ENCODE measurements around the gene TCAF1.

The TCAF1 gene

GRCh38 chr7:143901668-143902331, at the start of gene TCAF1:
Gene TCAF1, minus strand, starts transcription at chr7:143902176. Its CDS starts 25,568 bp downstream, at chr7:143876608.
- Mint-ChIP-seq H3K4me1 (peaks cover 25% of the 10 kb centered on the region), H3K27ac (ENCODE audit: low read depth) (peak within 1 kb of the TSS; percentile 90), H3K4me3 (peak within 1 kb of the TSS; percentile 91), H3K9me3 (no peaks in the 10 kb centered on the region), H3K36me3 (ENCODE audit: insufficient read depth) (peaks cover 3% of the 10 kb centered on the region), H3K27me3 (no peaks in the 10 kb centered on the region)
- DNase-seq (ENCODE audit: low spot score in 2 of 2) (peak; percentile 69 to 76), ATAC-seq (replicated peaks; ENCODE audit: extremely low read depth, poor library complexity, severe bottlenecking) (peak; percentile 95)

GRCh38 chr7:143948733-143949132, 46.8 kb upstream of the TCAF1 start:
- peaks cover 80% of the 10 kb centered on the region for H3K27me3 Mint-ChIP-seq
- H3K4me1 Mint-ChIP-seq: no peaks in the 10 kb centered on the region
- no peak overlapping the region for H3K4me3 Mint-ChIP-seq
- DNase-seq (ENCODE audit: low spot score in 2 of 2) (no peak), ATAC-seq (replicated peaks; ENCODE audit: extremely low read depth, poor library complexity, severe bottlenecking) (no peak)
- H3K27ac Mint-ChIP-seq (ENCODE audit: low read depth): no peak overlapping the region
- H3K9me3 Mint-ChIP-seq: no peaks in the 10 kb centered on the region
- peaks cover 2% of the 10 kb centered on the region for H3K36me3 Mint-ChIP-seq (ENCODE audit: insufficient read depth)

DNA sequence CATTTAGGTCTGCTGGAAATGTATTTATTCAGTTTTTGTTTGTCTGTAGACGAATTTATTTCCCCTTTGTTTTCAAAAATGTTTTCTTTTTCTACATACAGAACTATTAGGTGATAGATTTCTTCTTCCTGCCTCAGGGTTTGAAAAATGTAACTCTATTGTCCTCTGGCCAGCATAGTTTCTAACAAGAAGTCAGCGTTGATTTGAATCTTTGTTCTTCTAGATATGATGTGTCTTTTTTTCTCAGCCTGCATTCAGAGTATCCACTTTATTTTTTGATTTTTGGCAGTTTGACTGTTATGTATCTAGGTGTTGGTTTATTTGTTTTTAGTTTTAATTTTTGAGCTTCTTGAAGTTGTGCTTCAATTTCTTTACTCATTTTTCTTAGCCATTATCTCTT, 45.1 kb upstream of the TCAF1 start:
- no peak overlapping the region for H3K27ac Mint-ChIP-seq (ENCODE audit: low read depth)
- no peak overlapping the region for H3K4me3 Mint-ChIP-seq
- H3K4me1 Mint-ChIP-seq: no peaks in the 10 kb centered on the region
- no peak for ATAC-seq (replicated peaks; ENCODE audit: extremely low read depth, poor library complexity, severe bottlenecking)
- no peak for DNase-seq (ENCODE audit: low spot score in 2 of 2)
- H3K9me3 Mint-ChIP-seq: no peaks in the 10 kb centered on the region
- peaks cover 76% of the 10 kb centered on the region for H3K27me3 Mint-ChIP-seq
- peaks cover 2% of the 10 kb centered on the region for H3K36me3 Mint-ChIP-seq (ENCODE audit: insufficient read depth)

- Mint-ChIP-seq H3K36me3 (ENCODE audit: insufficient read depth) (peaks cover 2% of the 10 kb centered on the region), H3K4me3 (no peak overlapping the region), H3K4me1 (no peaks in the 10 kb centered on the region), H3K27ac (ENCODE audit: low read depth) (no peak overlapping the region), H3K9me3 (no peaks in the 10 kb centered on the region), H3K27me3 (peaks cover 69% of the 10 kb centered on the region)
- ATAC-seq (replicated peaks; ENCODE audit: extremely low read depth, poor library complexity, severe bottlenecking): no peak
- DNase-seq (ENCODE audit: low spot score in 2 of 2): no peak
These were observed 43.4 kb upstream of the TCAF1 start for GRCh38 chr7:143945423-143945822.

DNA sequence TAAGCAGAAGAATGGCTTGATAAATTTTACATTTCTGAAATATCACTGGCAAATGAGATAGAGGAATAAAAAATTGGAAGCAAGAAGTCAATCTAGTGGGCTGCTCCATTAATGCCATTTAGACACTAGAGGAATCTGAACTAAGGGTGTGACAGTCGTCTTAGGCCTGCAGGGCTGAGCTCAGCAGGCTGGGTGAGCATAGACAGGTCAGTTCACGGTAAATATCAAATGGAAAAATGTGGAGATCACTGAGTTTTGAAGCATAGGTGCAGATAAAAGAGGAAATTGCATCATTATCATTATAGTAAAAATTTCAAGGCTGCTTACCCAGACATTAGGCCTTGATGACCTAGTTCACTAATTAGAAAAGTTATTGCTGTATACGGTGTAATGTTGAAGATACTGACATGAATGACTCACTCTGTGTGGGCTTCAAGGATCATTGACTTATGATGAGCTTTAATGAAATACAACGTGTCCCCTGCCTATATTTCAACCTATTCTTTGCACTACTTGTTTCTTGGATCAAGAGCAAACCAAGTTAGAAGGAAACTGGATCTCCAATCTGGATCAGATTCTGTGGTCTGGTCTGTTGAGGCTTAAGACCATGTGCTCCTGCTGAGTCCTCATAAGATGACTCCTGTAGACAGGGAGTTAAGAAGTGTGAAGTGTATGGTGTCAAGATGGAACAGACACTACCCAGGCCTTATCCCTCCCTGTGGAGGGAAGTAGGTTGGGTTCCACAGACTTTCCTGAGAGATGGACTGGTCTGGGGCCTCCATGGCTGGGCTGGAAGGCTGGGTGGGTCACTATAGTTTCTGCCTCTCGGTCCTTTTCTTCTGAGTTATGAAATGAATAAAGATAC, 36.6 kb upstream of the TCAF1 start:
- Mint-ChIP-seq H3K4me3 (no peak overlapping the region), H3K27me3 (peaks cover 40% of the 10 kb centered on the region), H3K9me3 (no peaks in the 10 kb centered on the region), H3K4me1 (no peaks in the 10 kb centered on the region), H3K36me3 (ENCODE audit: insufficient read depth) (no peaks in the 10 kb centered on the region), H3K27ac (ENCODE audit: low read depth) (no peak overlapping the region)
- ATAC-seq (replicated peaks; ENCODE audit: extremely low read depth, poor library complexity, severe bottlenecking) (no peak), DNase-seq (ENCODE audit: low spot score in 2 of 2) (no peak)

GRCh38 chr7:143936087-143937009, 34.4 kb upstream of the TCAF1 start:
- Mint-ChIP-seq H3K36me3 (ENCODE audit: insufficient read depth) (no peaks in the 10 kb centered on the region), H3K4me3 (no peak overlapping the region), H3K27me3 (peaks cover 40% of the 10 kb centered on the region), H3K9me3 (peaks cover 6% of the 10 kb centered on the region), H3K4me1 (no peaks in the 10 kb centered on the region), H3K27ac (ENCODE audit: low read depth) (no peak overlapping the region)
- no peak for ATAC-seq (replicated peaks; ENCODE audit: extremely low read depth, poor library complexity, severe bottlenecking)
- no peak for DNase-seq (ENCODE audit: low spot score in 2 of 2)

DNA sequence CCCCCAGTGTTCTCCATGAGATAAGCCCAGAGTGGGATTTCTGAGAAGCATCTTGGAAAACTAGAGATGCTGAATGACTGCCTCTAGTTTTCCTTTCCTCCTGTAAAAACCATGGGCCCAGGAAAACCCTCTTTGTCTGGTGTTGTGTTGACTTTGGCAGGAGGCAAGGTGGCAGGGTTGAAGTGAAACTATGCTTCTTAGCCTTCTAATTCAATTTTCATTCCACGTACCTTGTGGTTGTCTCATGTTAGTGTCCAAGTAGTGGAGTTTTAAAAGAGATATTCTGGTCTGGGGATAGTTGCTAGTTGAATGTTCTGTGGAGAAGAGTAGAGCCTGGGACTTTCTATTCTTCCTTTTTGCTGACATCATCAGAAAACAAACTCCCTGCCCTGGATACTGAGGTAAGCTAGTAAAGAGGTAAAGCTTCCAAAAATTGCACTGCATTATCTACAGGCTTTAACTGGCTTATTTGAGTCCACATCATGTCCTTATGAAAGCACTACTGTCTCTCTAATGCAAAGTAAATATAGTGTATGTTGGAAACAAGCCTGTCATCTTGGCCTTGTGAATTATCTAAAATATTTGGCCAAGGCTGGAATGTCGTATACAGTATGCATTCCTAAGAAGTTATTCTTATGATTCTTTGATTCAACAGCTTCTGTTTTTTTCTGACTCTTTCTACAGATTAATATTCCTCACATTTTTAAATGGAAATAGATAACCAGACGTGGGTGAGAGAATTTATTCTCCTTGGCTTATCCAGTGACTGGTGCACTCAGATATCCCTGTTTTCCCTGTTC, 32.8 kb upstream of the TCAF1 start, which contains the start of gene OR2F2:
Gene OR2F2, plus strand, starts transcription at position 708 of the 800 bp plus-strand sequence. Its CDS starts 0 bp downstream, at position 708.
- no peak for ATAC-seq (replicated peaks; ENCODE audit: extremely low read depth, poor library complexity, severe bottlenecking)
- Mint-ChIP-seq H3K36me3 (ENCODE audit: insufficient read depth) (no peaks in the 10 kb centered on the region), H3K4me1 (no peaks in the 10 kb centered on the region), H3K4me3 (no peak within 1 kb of the TSS), H3K27me3 (peaks cover 40% of the 10 kb centered on the region), H3K27ac (ENCODE audit: low read depth) (no peak within 1 kb of the TSS), H3K9me3 (peaks cover 6% of the 10 kb centered on the region)
- no peak for DNase-seq (ENCODE audit: low spot score in 2 of 2)

DNA sequence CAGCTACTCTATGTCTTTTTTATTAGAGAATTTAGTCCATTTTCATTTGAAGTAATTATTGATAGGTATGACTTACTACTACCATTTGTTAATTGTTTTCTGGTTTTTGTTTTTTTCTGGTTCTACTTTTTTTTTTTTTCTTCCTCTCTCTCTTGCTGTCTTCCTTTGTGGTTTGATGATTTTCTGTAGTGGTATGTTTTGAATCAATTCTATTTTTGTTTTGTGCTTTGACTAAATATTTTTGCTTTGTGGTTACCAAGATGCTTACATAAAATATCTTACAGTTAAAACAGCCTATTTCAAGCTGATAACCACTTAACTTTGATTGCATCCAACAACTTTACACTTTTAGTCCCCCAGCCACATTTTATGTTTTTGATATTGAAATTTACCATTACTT, 29.8 kb upstream of the TCAF1 start:
- no peak overlapping the region for H3K27ac Mint-ChIP-seq (ENCODE audit: low read depth)

DNA sequence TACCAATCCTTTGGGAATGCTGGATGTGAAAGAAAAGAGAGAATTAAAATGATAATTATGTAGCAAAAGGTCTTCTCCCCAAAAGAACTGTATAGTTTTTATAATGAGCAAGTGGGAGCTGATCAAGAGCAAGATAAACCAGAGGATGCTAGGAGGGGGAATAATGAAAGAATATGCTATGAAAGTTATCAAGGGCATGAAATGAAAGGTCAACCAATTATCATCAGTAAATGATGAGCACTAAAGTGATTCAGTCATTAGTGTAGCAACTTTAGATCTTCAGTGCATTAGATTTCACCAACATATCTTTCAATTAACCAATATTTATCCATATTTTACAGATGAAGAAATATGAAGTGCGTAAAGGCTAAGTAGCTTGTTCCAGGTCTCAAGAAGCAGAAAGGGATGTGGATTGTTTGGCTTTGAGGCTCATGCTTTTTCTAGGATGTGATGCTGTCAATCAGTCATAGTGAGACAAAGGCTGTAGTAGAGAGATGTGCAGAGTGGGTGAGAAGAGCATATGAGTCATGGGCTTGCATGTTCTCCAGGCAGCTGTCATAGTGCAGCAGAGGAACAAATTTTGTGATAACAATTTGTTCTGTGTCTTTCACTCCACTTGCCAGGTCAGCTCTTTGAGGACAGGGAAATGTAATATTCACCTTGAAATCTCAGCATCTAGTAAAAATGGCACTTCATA, 27.4 kb upstream of the TCAF1 start:
- Mint-ChIP-seq H3K36me3 (ENCODE audit: insufficient read depth) (no peaks in the 10 kb centered on the region), H3K27ac (ENCODE audit: low read depth) (no peak overlapping the region), H3K9me3 (peaks cover 6% of the 10 kb centered on the region), H3K27me3 (peaks cover 20% of the 10 kb centered on the region), H3K4me1 (no peaks in the 10 kb centered on the region), H3K4me3 (no peak overlapping the region)
- no peak for DNase-seq (ENCODE audit: low spot score in 2 of 2)
- no peak for ATAC-seq (replicated peaks; ENCODE audit: extremely low read depth, poor library complexity, severe bottlenecking)

More for the DNA sequence above, 29.8 kb upstream of the TCAF1 start:
- ATAC-seq (replicated peaks; ENCODE audit: extremely low read depth, poor library complexity, severe bottlenecking): no peak
- H3K36me3 Mint-ChIP-seq (ENCODE audit: insufficient read depth): no peaks in the 10 kb centered on the region
- H3K9me3 Mint-ChIP-seq: peaks cover 6% of the 10 kb centered on the region
- H3K27me3 Mint-ChIP-seq: peaks cover 29% of the 10 kb centered on the region
- H3K4me3 Mint-ChIP-seq: no peak overlapping the region
- no peaks in the 10 kb centered on the region for H3K4me1 Mint-ChIP-seq
- DNase-seq (ENCODE audit: low spot score in 2 of 2): no peak

DNA sequence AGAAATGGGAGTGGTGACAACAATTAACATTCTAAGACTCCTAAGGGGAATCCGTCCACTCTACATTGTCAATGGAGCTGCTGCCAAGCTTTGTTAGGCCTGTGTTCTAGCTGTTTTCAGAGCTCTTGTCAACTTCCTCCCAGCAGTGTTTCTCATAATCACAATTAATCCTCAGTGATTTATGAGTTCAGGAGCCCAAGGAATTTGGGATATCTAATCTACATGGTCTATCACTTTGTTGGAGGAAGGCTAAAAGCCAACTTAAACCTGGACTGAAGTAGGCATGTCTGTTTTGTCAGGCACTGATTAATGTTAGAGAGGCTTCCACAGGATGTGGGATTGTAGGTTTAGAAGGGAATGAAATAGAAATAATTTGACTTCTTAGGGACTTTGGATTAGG, 22.9 kb upstream of the TCAF1 start:
- Mint-ChIP-seq H3K27ac (ENCODE audit: low read depth) (no peak overlapping the region), H3K4me3 (no peak overlapping the region), H3K9me3 (no peaks in the 10 kb centered on the region), H3K36me3 (ENCODE audit: insufficient read depth) (no peaks in the 10 kb centered on the region), H3K4me1 (no peaks in the 10 kb centered on the region), H3K27me3 (peaks cover 46% of the 10 kb centered on the region)
- no peak for DNase-seq (ENCODE audit: low spot score in 2 of 2)
- no peak for ATAC-seq (replicated peaks; ENCODE audit: extremely low read depth, poor library complexity, severe bottlenecking)

GRCh38 chr7:143914938-143915652, 13.1 kb upstream of the TCAF1 start:
- no peak overlapping the region for H3K4me3 Mint-ChIP-seq
- no peaks in the 10 kb centered on the region for H3K36me3 Mint-ChIP-seq (ENCODE audit: insufficient read depth)

More at GRCh38 chr7:143914938-143915652, 13.1 kb upstream of the TCAF1 start:
- H3K9me3 Mint-ChIP-seq: no peaks in the 10 kb centered on the region
- H3K4me1 Mint-ChIP-seq: no peaks in the 10 kb centered on the region
- peaks cover 44% of the 10 kb centered on the region for H3K27me3 Mint-ChIP-seq
- ATAC-seq (replicated peaks; ENCODE audit: extremely low read depth, poor library complexity, severe bottlenecking) (no peak), DNase-seq (ENCODE audit: low spot score in 2 of 2) (no peak)
- no peak overlapping the region for H3K27ac Mint-ChIP-seq (ENCODE audit: low read depth)

All from central memory CD8-positive, alpha-beta T cell (primary cell).